Measurements from ENCODE around the gene C1orf74.
"Not testable (repeated sequence)": the region's sequence is repeated elsewhere in the genome, so short reads cannot be mapped to it uniquely, and the experiment has no call there.

Gene C1orf74

DNA sequence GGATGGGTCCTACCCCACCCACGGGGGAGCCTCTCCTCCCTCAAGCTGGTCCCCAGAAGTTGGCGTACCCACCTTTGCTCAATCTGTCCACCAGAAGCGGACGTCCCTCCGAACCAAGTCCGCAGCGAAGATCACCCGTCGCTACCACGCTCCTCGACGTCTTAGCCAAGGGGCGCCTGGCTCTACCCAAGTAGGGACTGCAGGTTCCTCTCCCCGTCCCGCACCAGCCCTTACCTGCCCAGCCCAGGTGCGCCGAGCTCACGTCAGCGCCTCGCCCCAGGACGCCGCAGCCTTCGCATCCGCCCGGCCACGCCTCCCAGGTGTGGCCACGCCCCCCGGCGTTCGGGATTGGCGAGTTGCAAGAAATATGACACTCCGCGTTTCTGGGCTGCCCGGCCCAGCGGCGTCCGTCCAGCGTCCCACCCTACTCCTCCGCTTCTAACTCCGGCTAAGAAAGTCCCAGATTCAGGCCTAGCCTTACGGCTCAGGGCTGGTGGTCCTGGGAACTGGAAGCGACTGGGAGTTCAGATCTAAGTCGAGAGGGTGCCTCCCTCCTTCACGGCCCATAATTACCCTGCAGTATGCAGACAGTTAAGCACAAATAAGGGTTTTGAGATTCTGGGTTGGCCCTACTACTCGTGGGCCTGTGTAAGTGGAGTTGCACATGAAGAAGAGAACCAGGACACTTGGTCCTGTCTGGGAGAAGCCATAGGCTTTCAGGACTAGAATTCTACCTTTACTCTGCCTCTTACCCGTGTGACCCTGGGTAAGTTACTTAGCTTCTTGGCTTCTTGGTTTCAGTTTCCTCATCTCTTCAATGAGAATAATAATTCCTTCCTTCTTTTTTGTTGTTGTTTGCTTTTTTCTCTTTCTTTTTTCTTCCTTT lies 21.8 kb upstream of the C1orf74 start, which contains the start of gene IRF6:
Gene IRF6 (minus strand): TSS at position 268 of the 886 bp plus-strand sequence. CDS start 4,729 bp downstream, outside the sequence.
- peak within 1 kb of the TSS; percentile 95 for H3K27ac ChIP-seq
- no peak for DNase-seq (ENCODE audit: low read depth, low spot score)

DNA sequence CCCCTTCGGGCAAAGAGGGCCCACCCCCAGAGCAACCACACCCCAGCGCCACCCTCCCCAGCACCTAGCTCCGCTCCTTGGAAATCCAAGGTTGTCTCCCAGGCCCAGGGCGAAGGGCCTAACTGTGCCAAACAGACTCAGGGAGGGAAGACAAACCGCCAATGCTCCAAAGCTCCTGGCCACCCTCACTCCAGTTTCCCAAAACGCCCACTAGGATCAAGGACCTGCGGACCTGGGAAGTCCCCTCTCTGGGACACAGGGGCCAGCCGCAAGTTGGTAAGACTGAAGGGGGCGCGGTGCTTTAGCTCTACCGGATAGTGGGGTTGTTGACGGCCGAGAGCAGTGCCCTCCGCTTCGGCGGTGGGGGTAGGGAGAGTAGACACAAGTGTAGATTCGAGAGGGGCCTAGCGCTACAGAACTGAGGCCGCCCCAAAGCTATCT lies 21.0 kb upstream of the C1orf74 start:
- H3K27ac ChIP-seq = peak overlapping the region; percentile 95
- DNase-seq (ENCODE audit: low read depth, low spot score) = no peak

DNA sequence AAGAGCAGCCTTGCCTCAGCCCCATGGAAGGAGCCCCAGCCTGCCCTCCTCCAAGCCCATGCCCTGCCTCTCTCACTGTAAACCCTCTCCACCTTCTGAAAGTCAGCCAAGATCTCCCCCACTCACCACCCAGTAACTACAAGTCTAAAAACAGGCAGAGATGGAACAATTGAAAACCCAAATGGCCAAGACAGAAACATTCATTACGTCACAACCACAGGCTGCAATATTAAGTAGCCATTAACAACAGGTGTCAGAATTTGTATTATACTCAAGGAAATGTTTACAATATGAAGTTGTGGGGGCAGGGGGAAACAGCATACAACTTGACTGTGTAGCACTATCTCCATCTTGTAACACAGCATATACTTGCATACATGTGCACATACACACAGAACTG lies 19.2 kb upstream of the C1orf74 start:
- H3K27ac ChIP-seq = peak overlapping the region; percentile 95
- DNase-seq (ENCODE audit: low read depth, low spot score) = no peak

DNA sequence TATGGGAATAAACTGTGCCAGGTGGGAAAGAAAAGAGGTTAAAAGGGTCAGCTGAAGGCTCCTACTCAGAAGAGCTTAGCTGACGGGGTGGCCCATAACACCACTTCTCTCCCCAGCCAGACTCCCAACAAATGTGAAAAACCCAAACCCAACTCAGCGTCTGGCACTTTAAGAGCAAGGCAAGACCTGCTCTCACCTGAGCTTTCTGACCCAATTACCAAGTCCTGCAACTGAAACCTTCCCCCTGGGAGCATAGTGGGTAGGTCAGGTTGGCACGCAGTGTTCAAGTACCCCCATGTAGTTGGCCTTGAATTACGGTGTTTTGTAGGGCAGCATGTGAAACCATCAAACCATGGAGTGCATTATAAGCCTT lies 18.4 kb upstream of the C1orf74 start:
- DNase-seq (ENCODE audit: low read depth, low spot score) = no peak
- H3K27ac ChIP-seq = peak overlapping the region; percentile 95

DNA sequence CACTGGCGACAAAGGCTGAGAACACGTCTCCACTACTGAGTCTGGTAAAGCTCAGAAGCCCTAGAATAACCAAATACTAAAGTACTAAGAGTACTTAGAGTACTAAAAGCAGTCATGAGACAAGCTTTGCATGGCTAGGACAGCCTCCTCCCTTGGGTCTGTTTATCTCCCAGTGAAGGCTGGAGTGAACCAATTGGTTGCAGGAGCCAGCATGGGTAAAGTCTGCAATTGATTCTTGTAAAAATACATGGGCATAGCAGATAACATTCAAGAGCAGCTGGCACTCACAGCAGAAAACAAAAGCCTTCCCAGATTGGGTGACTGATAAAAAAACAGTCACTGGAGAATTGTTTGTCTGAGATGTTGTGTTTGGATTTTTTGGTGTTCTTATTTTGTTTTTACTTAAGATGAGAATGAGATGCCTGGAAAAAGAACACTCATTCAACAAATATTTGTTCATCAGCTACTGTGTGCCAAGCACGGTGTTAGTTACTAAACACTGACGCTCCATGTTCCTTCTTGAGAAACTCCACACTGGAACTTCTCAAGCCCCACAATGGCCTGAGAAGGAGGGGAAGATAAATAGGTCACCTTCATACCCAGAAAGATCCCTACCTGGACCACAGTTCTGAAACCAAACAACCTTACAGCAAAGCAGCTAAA lies 17.9 kb upstream of the C1orf74 start:
- H3K27ac ChIP-seq = peak overlapping the region; percentile 95
- no peak for DNase-seq (ENCODE audit: low read depth, low spot score)

DNA sequence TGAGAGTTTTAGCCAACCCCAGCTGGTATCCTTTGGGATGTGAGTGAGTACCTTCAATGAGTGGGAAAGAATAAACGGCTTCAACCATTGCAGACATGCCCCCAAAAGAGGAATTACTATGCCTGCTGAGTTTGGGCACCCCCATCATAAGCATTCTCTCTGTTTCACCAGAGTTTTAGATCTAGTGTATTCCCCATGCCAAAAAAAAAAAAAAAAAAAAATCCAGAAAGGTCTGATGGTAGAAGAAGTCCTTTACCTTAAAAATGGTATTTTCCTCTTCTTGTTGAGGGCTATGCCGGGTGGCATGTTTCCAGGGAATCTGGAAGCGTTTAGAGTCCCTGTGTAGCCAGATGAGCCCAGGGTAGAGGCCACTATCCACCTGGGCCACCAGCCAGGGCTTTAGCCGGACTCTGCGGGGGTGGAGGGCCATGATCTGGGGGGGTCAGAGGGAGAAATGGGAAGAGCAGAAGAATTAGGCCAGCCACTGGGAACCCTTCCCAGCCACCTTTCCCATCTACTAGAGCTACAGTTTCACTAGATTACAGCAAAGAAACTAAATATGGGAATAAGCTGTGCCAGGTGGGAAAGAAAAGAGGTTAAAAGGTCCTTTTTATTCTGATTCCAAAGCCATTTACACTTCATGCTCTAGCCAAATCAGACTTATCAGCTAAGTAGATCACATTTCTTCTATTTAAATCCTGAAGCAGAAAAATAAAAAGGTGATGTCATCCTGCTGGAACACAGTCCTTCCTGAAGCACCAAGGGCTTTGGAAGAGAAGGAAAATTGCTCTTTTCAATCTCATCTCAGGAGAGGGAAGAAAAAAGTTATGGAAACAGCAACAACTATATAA lies 16.9 kb upstream of the C1orf74 start:
- no peak for DNase-seq (ENCODE audit: low read depth, low spot score)
- H3K27ac ChIP-seq = peak overlapping the region; percentile 95

DNA sequence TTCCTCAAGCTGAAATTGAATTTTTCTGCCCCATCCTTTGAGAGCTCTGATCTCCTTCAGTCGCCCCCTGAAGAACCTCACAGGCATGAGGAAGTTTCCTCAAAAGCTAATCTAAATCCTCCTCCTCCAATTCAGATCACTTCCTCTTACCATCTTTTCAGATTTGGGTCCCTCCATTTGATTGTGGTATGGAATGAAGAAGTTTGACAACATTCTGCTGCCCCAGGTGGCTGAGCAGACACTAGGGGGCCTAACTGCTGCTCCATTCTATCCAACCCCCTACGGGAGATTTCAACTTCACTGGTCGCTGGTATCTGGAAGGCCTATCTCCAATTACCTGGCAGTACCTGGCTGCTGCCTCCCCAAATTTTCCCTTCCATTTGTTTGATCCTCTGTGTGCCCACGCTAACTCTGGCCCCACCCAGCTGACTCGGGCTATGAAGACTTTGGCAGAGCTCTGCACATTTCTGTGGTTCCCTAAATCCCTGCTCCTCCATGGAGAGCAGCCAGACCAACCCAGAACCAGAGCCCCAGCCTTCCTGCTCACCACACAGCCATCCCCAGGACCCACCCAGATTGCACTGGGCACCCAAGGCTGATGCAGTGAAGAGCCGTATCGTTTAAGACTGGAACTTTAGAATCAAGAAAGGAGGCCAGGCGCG lies 13.8 kb upstream of the C1orf74 start:
- peak overlapping the region; percentile 95 for H3K27ac ChIP-seq
- DNase-seq (ENCODE audit: low read depth, low spot score) = no peak

DNA sequence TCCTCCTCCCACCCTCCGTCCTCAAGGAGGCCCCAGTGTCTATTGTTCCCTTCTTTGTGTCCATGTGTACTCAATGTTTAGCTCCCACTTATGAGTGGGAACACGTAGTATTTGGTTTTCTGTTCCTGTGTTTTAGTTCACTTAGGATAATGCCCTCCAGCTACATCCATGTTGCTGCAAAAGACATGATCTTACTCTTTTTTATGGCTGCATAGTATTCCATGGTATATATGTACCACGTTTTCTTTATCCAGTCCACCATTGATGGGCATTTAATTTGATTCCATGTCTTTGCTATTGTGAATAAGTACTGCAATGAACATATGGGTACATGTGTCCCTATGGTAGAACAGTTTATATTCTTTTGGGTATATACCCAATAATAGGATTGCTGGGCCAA lies 9.4 kb upstream of the C1orf74 start:
- H3K27ac ChIP-seq = peak overlapping the region; percentile 63
- not testable (repeated sequence) for DNase-seq (ENCODE audit: low read depth, low spot score)

DNA sequence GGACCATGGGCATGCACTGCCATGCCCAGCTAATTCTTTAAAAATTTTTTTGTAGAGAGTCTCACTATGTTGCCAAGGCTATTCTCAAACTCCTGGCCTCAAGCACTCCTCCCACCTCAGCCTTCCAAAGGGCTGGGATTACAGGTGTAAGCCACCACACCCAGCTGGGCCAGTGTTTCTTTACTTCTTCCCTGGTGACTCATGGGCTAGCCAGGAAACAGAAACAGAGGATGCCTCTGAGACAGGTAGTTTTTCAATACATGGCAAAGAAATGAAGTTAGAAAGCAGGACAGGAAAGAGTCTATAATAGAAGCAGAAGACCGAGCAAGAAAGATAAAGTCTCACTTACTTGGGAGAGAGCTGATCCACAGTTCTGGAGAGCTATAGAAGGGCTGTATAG lies 7.6 kb upstream of the C1orf74 start:
- H3K27ac ChIP-seq = peak overlapping the region; percentile 63

DNA sequence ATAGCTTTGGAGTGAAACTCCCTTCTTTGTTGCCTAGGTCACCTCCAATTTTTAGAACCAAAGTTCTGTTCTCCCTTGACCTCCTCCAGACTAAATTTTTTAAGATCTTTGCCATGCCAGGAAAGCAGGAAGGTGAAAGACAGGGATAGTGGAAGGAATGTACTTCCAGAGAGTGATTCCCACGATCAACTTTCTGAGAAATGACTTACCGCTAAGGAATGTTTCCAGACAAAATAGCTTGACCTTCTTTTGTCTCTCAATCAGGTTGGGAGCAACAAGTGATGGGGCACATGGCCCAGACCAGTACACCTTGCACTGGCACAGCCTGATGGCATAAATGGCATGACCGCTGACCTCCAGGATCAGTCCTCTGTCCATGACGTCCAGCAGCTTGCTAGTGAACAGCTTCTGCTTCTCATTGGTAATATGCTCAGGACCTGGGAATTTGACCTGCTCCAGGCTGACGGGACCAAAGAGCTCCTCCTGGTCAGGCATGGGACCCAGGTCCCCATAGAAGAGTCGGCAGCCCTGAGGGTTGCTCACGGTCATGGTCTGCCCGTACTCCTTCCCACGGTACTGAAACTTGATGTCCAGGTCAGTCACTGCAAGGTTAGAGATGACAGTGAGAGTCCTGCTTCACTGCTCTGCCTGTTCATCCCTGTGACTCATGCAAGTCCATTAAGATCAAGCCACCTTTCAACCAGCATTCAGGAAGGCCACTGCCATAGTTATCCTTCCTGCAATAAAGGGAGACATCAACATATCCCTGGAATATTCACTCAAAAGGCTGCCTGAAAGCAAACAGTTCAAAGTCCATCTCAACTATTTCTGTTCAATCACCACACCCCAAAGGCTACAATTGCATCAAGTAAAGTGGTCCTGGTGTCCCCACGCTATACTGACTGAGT lies 6.2 kb upstream of the C1orf74 start:
- DNase-seq (ENCODE audit: low read depth, low spot score) = no peak
- peak overlapping the region; percentile 63 for H3K27ac ChIP-seq

More for the DNA sequence above, 7.6 kb upstream of the C1orf74 start:
- DNase-seq (ENCODE audit: low read depth, low spot score) = no peak

DNA sequence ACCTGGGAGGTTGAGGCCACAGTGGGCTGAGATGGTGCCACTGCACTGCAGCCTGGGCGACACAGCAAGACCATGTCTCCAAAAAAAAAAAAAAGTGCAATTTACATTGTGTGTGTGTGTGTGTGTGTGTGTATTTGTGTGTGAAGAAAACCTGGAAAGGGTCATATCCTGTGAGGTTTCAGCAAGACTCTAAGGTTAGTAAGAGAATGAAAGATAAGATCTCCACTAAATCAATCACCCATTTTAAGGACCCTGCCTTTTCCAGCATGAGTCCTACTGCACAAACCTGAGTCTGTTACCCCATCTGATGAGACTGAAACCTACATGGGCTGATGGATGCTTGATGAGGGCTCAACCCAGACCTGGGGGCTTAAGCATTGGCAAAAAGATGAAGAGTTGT lies 4.9 kb upstream of the C1orf74 start:
- no peak for DNase-seq (ENCODE audit: low read depth, low spot score)
- peak overlapping the region; percentile 63 for H3K27ac ChIP-seq

DNA sequence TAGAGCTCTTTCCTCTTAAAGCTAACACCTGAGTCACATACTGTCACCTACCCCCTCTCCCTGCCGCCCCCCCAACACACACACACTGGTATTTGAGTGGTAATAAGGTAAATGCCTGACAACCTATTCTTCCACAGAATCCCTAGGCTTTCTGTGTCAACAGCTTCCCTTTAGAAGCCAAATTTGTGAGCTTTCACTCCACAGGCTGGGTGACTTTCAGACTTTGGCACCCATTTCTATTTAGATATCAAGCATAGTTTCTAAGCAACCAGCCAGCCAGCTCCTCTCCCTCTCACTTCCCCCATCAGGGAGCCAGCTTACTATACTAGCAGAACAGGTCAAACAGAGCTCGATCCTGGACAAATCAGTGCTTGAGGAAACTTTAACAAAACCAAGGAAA lies 3.2 kb upstream of the C1orf74 start:
- H3K27ac ChIP-seq = peak overlapping the region; percentile 72
- DNase-seq (ENCODE audit: low read depth, low spot score) = no peak

DNA sequence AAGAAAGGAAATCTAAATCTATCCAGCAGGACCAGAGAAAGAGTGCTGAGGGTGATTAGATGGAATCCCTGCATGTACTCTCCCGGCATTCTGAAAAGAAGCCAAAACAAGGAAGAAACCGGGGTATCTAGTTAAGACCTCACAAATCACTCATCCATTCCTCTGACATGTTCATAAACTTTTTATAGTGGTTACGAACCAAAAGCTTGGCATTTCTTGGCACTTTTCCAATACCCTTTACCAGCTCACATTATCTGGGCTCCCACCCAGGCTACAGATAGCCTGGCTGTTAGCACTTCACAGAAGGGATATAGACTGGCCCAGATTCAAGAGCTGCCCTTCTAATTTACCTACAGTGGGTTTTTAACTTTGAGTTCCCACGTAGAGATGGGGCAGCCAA lies 1.8 kb upstream of the C1orf74 start:
- H3K27ac ChIP-seq = peak overlapping the region; percentile 72
- no peak for DNase-seq (ENCODE audit: low read depth, low spot score)

DNA sequence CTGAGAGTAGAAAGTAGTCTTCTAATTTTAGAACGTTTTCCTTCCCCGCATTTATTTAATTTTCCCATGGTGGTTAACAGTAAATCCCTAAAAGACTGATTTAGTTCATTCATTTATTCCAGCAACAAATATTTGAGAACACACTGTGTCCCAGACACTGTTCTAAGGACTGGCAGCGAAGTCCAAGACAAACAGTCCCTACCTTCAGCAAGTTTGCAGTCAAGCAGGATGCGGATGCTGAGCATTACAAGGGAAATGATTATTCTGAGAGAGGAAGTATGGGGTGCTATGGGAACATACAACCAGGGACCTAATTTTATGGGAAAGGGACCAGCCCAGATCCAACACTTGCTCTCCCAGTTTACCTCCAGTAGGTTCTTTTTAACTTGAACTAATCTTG lies 1.2 kb upstream of the C1orf74 start:
- H3K27ac ChIP-seq = peak overlapping the region; percentile 72
- DNase-seq (ENCODE audit: low read depth, low spot score) = no peak

DNA sequence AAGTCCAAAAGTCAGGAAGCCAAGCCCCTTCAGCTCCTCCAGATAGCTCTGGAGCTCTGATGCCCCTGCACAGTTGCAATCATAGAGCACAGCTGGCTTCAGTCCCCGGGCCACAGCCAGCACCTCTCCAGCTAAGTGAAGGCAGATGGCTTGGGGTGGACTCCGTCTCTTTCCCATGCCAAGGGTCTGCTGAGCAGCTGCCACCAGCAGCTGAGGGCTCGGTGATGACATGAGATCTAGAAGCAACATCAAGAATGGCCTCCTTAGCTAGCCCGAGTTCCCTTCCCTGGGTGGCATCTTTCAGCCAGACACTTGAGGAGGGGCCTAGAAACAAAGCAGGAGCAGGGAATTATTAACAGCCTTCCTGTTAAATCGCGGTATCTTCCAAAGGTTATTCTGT lies 973 bp downstream of the C1orf74 start:
- H3K27ac ChIP-seq = peak overlapping the region; percentile 72
- no peak for DNase-seq (ENCODE audit: low read depth, low spot score)

DNA sequence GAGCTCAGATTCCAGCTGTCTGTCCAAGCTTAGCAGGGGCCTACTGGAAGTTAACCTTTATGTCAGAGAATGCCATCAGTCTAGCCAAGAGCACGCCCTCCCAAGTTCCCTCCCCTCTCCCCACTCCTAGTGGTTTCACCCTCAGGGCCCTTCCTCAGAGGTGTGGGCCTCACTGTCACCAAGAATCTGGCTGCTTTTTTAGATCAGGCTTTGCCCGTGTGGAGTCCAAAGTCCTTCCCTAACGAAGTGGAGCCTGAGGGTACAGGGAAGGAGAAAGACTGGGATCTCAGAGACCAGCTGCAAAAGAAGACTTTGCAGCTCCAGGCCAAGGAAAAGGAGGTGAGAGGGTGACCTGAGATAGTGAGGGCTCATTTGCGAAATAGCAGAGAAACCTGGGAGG lies 4.1 kb downstream of the C1orf74 start:
- H3K27ac ChIP-seq = no peak overlapping the region

DNA sequence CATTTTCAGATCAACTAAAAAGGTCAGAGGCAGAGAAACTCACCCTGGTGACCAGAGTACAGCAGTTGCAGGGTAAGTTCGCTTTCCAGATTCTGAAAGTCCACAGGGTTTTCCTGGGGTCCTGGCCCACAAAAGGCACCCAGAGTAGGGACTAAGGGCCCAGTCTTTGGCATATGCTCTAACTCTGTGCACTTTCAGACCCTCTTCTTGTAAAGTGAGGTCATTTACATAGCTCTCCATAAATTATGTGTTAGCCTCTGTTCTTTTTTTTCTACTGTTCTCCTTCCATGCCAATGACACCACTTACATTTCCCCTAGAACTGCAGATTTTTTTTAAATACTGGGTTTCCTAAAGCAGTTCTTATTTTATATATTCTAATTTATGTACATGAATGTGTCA lies 6.3 kb downstream of the C1orf74 start:
- DNase-seq (ENCODE audit: low read depth, low spot score) = no peak
- H3K27ac ChIP-seq = no peak overlapping the region

More for the DNA sequence above, 4.1 kb downstream of the C1orf74 start:
- no peak for DNase-seq (ENCODE audit: low read depth, low spot score)

DNA sequence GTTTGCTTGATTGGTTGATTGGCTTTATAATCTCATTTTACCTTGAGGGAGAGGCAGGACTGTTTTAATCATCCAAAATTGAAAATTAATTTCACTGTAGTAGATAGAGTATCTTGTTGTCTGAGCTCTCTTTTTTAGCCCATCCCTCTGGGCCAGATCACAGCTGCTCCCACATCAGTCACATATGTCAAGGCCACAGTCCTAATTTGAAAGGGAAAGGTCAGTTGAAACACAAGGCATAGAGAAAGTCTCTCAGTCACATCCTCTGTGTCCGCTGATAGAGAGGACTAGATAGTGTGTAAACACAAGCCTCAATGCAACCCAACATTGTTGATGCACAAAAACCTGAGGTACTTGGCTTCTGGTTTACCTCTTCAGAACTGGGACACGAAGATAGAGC lies 6.8 kb downstream of the C1orf74 start:
- DNase-seq (ENCODE audit: low read depth, low spot score) = no peak
- H3K27ac ChIP-seq = no peak overlapping the region

DNA sequence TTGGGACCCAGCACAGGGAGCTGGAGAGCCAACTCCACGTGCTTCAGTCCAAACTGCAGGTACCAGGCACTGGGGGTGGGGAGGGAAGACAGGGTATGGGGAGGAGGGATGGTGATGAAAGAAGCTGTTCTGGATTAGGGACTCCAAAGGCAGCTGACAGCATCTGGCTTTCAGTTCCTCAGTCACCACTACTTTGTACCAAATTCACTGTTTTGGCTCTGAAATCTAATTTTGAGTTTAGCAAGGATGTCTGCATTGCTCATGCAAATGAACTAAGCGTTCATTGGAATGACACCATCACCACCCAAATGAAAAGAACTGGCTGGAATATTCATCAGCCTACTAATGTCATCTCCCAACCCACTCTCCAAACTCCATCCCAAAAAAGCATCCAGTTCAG lies 8.7 kb downstream of the C1orf74 start:
- DNase-seq (ENCODE audit: low read depth, low spot score) = no peak
- H3K27ac ChIP-seq = no peak overlapping the region
